ENCODE measurements around the gene SSNA1.

The SSNA1 gene

GRCh38 chr9:137156567-137157375, 31.7 kb upstream of the SSNA1 start:
- peak; percentile 72 to 78 for DNase-seq

GRCh38 chr9:137157618-137158415, 30.7 kb upstream of the SSNA1 start:
- DNase-seq: no peak

- no peak for DNase-seq
Measured at GRCh38 chr9:137158625-137159024, 29.9 kb upstream of the SSNA1 start.

GRCh38 chr9:137159105-137160053, 29.1 kb upstream of the SSNA1 start:
- DNase-seq: no peak

- no peak for DNase-seq
Measured at GRCh38 chr9:137160054-137160425, 28.4 kb upstream of the SSNA1 start.

GRCh38 chr9:137160716-137161557, 27.5 kb upstream of the SSNA1 start:
- no peak for DNase-seq

GRCh38 chr9:137161558-137162486, 26.7 kb upstream of the SSNA1 start:
- DNase-seq: no peak

GRCh38 chr9:137162505-137163364, 25.7 kb upstream of the SSNA1 start:
- no peak for DNase-seq

- no peak for DNase-seq
Measured at GRCh38 chr9:137163365-137163715, 25.1 kb upstream of the SSNA1 start.

GRCh38 chr9:137163805-137164204, 24.7 kb upstream of the SSNA1 start:
- DNase-seq: no peak

GRCh38 chr9:137164370-137165249, 23.9 kb upstream of the SSNA1 start:
- DNase-seq: no peak

GRCh38 chr9:137165250-137165836, 23.1 kb upstream of the SSNA1 start:
- no peak for DNase-seq

GRCh38 chr9:137166380-137167229, 21.9 kb upstream of the SSNA1 start:
- no peak for DNase-seq

- DNase-seq: no peak
Measured at GRCh38 chr9:137167277-137167746, 21.2 kb upstream of the SSNA1 start.

- no peak for DNase-seq
Measured at GRCh38 chr9:137167747-137168572, 20.5 kb upstream of the SSNA1 start.

- DNase-seq: peak in 1 of 2 experiments; percentile 53
Measured at GRCh38 chr9:137168573-137168903, 19.9 kb upstream of the SSNA1 start.
